H7 (cell line): ENCODE measurements around the gene TSHZ2. TPM values are rescaled to one million over a fixed set of nuclear protein-coding genes. Genes with fewer than 3 reads are reported as not detected.
"Not testable (repeated sequence)": the region's sequence is repeated elsewhere in the genome, so short reads cannot be mapped to it uniquely, and the experiment has no call there.

Experiments used
- DNase-seq: peaks from one replicate; pipeline ENCODE4 v3.0.0; 2012
- H3K27me3 ChIP-seq: 2 replicates; pipeline ENCODE4 v1.6.0; 2011; ENCODE audit warnings: mild to moderate bottlenecking, low read length; ENCODE audit not compliant: control insufficient read depth, insufficient read depth
- H3K36me3 ChIP-seq: replicated peaks from 2 replicates; pipeline ENCODE4 v1.5.1; 2011; ENCODE audit warnings: low read length; ENCODE audit not compliant: control insufficient read depth, insufficient read depth
- H3K4me3 ChIP-seq: 2 replicates; pipeline ENCODE4 v1.5.1; 2011; ENCODE audit warnings: low read depth, mild to moderate bottlenecking, control low read depth, low read length, moderate library complexity; ENCODE audit not compliant: insufficient read depth
- total RNA-seq: library from RNA; depleted of rRNA; stranded (reverse); fragments of >200 nt; shearing (Covaris generic); gene quantifications from 2 replicates; pipeline ENCODE4 v1.2.3, GENCODE V29; 2014

Gene TSHZ2
- total RNA-seq, 1 experiment from 2014 or later = 0.31 TPM

GRCh38 chr20:53422039-53422438, 449.9 kb downstream of the TSHZ2 start:
- Histone ChIP-seq H3K4me3 (no peak overlapping the region), H3K36me3 (no peaks in the 10 kb centered on the region), H3K27me3 (no peaks in the 10 kb centered on the region)
- no peak for DNase-seq

DNA sequence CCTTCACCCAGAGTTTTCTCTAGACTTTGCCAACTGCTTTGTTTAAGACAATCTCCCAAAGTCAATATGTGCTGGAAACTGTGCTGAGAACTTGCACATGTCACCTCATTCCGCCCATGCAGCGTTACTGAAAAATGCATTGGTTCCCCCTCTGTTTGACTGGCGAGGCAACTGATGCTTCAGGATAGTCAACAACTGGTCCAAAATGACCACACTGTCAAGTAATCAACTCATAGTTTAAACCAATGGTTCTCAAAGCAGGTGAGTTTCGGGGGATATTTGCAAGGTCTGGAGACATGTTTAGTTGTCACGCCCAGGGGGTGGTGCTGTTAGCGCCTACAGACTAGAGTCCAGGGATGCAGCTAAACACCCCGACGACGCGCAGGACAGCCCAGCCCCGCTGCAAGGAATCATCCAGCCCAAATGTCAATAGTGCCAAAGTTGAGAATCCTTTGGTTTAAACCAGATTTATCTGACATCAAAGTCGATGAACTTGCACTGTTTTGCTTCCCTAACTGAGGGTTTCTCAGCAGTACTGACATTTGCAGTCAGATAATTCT, 451.5 kb downstream of the TSHZ2 start:
- Histone ChIP-seq H3K4me3 (no peak overlapping the region), H3K27me3 (no peaks in the 10 kb centered on the region), H3K36me3 (no peaks in the 10 kb centered on the region)
- no peak for DNase-seq

DNA sequence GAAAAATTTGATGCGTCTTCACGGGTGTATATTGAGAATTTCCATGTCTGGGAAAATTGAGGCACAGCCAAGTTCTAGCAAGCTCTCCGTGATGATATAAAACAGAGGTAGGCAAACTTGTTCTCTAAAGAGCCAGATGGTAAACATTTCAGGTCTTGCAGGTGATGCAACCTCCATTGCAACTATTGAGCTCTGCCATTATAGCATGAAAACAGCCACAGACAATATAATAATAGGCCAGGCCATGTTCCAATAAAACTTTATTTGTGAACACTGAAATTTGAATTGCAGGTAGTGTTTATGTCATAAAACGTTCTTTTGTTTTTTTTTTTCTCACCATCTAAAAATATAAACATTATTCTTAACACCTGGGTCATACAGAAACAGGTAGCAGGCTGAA, 453.3 kb downstream of the TSHZ2 start:
- DNase-seq = no peak
- no peaks in the 10 kb centered on the region for H3K27me3 ChIP-seq
- H3K4me3 ChIP-seq = no peak overlapping the region
- no peaks in the 10 kb centered on the region for H3K36me3 ChIP-seq

- H3K27me3 ChIP-seq = no peaks in the 10 kb centered on the region
- no peak for DNase-seq
- no peak overlapping the region for H3K4me3 ChIP-seq
- H3K36me3 ChIP-seq = no peaks in the 10 kb centered on the region
These were observed 453.8 kb downstream of the TSHZ2 start for GRCh38 chr20:53425941-53426340.

DNA sequence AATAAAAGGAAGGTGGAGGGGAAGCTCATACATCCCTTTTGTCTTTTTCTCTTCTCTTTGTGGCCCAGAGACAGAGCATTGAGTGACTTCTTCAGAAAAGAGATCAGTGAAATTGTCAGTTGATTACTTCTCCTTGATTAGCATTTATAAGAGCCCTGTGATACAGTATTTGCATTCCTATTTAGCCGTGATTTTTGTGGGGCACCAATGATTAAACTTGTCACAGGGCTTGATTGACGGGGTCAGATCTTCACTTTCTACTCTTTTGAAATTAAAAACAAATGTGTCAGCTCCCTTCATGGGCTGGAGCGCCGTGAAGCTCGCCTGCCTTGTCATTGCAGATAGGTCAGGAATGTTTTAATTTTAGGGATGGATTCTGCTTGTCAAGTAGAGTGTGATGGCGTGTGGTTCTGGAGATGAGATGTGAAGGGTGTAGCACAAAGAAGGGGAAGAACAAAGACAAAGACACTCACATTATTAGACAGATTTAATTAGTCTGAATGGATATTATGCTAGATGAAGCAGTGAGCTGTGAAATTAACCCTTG, 454.7 kb downstream of the TSHZ2 start:
- H3K27me3 ChIP-seq = no peaks in the 10 kb centered on the region
- H3K36me3 ChIP-seq = no peaks in the 10 kb centered on the region
- H3K4me3 ChIP-seq = no peak overlapping the region
- DNase-seq = no peak

- Histone ChIP-seq H3K4me3 (no peak overlapping the region), H3K27me3 (no peaks in the 10 kb centered on the region), H3K36me3 (no peaks in the 10 kb centered on the region)
- DNase-seq = no peak
These were observed 455.8 kb downstream of the TSHZ2 start for GRCh38 chr20:53427951-53428350.

- no peaks in the 10 kb centered on the region for H3K27me3 ChIP-seq
- DNase-seq = no peak
- H3K4me3 ChIP-seq = no peak overlapping the region
- no peaks in the 10 kb centered on the region for H3K36me3 ChIP-seq
These were observed 456.4 kb downstream of the TSHZ2 start for GRCh38 chr20:53428588-53428987.

GRCh38 chr20:53428996-53429395, 456.8 kb downstream of the TSHZ2 start:
- DNase-seq = no peak
- no peaks in the 10 kb centered on the region for H3K36me3 ChIP-seq
- no peak overlapping the region for H3K4me3 ChIP-seq
- no peaks in the 10 kb centered on the region for H3K27me3 ChIP-seq

- no peaks in the 10 kb centered on the region for H3K36me3 ChIP-seq
These were observed 462.5 kb downstream of the TSHZ2 start for GRCh38 chr20:53434662-53435061.

GRCh38 chr20:53436927-53437326, 464.8 kb downstream of the TSHZ2 start:
- not testable (repeated sequence) for H3K36me3 ChIP-seq, DNase-seq, H3K4me3 ChIP-seq, H3K27me3 ChIP-seq

More at GRCh38 chr20:53434662-53435061, 462.5 kb downstream of the TSHZ2 start:
- Histone ChIP-seq H3K4me3 (no peak overlapping the region), H3K27me3 (no peaks in the 10 kb centered on the region)
- no peak for DNase-seq

GRCh38 chr20:53438368-53438767, 466.2 kb downstream of the TSHZ2 start:
- Histone ChIP-seq H3K27me3 (no peaks in the 10 kb centered on the region), H3K4me3 (no peak overlapping the region), H3K36me3 (no peaks in the 10 kb centered on the region)
- DNase-seq = no peak

DNA sequence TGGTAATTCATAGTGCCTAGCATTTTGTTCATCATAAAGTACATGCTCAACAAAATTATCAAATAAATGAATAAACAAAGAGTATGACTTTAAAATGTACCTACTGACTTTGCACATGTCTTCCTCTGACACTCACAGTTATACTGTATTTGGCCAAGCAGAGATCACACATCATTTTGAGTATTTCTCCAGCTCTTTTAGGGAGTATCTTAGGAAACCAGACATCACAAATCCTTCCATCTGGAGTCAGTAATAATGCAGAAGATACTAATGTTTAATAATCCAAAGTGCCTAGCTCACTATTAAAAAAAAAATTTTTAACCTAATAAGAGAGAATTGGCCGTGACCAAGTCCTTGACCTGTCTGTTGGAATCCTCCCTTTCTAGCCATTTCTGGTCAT, 466.9 kb downstream of the TSHZ2 start:
- DNase-seq = no peak
- Histone ChIP-seq H3K36me3 (no peaks in the 10 kb centered on the region), H3K27me3 (no peaks in the 10 kb centered on the region), H3K4me3 (no peak overlapping the region)

- no peaks in the 10 kb centered on the region for H3K27me3 ChIP-seq
- no peak overlapping the region for H3K4me3 ChIP-seq
These were observed 467.5 kb downstream of the TSHZ2 start for GRCh38 chr20:53439616-53440015.

GRCh38 chr20:53444401-53445149, 472.4 kb downstream of the TSHZ2 start:
- no peak for DNase-seq
- Histone ChIP-seq H3K27me3 (no peaks in the 10 kb centered on the region), H3K36me3 (no peaks in the 10 kb centered on the region), H3K4me3 (no peak overlapping the region)

More at GRCh38 chr20:53439616-53440015, 467.5 kb downstream of the TSHZ2 start:
- no peak for DNase-seq
- H3K36me3 ChIP-seq = no peaks in the 10 kb centered on the region

DNA sequence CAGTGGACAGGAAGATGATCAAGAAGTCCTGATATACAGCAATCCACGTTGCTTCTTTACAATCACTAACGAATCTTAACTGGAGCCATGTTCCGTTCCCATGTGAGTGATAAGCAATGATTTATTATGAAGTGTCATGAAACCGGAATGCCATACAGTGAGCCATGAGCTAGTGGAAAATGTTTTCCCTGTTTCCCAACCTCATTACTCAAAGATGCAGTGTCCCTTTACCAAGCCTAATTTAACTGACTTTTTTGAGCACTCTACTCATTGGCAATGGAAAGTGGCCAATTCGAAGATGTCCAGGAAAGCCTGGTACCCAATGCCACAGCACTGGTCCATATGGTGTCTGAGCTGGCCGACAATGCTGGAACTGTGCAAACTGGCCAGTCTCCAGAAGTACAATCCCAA, 473.2 kb downstream of the TSHZ2 start:
- Histone ChIP-seq H3K36me3 (no peaks in the 10 kb centered on the region), H3K4me3 (no peak overlapping the region), H3K27me3 (no peaks in the 10 kb centered on the region)
- no peak for DNase-seq
